LoVo (cell line): ENCODE results near the gene DNM3.

Source experiments
- DNase-seq: peaks from one replicate; pipeline ENCODE4 v3.0.0-alpha.2; 2016; ENCODE audit warnings: low spot score

The DNM3 gene

GRCh38 chr1:171919891-171920887, 78.9 kb downstream of the DNM3 start:
- DNase-seq, result no peak

- no peak for DNase-seq
Observed at GRCh38 chr1:171922999-171923398, 81.7 kb downstream of the DNM3 start.

- no peak for DNase-seq
Observed at GRCh38 chr1:171929121-171929520, 87.8 kb downstream of the DNM3 start.

- no peak for DNase-seq
Observed at GRCh38 chr1:171931752-171932151, 90.5 kb downstream of the DNM3 start.

- no peak for DNase-seq
Observed at GRCh38 chr1:171934664-171935063, 93.4 kb downstream of the DNM3 start.

- DNase-seq, result no peak
Observed at GRCh38 chr1:171935086-171935485, 93.8 kb downstream of the DNM3 start.

- no peak for DNase-seq
Observed at GRCh38 chr1:171935664-171936063, 94.4 kb downstream of the DNM3 start.

- DNase-seq, result no peak
Observed at GRCh38 chr1:171937938-171938337, 96.6 kb downstream of the DNM3 start.

GRCh38 chr1:171939740-171940139, 98.4 kb downstream of the DNM3 start:
- DNase-seq, result no peak

GRCh38 chr1:171940368-171940767, 99.1 kb downstream of the DNM3 start:
- DNase-seq, result peak; percentile 51

GRCh38 chr1:171941920-171942319, 100.6 kb downstream of the DNM3 start:
- DNase-seq, result no peak

- no peak for DNase-seq
Observed at GRCh38 chr1:171943973-171944561, 102.8 kb downstream of the DNM3 start.

- peak; percentile 49 for DNase-seq
Observed at GRCh38 chr1:171948511-171948910, 107.2 kb downstream of the DNM3 start.

- no peak for DNase-seq
Observed at GRCh38 chr1:171949316-171949715, 108.0 kb downstream of the DNM3 start.

GRCh38 chr1:171953835-171954234, 112.5 kb downstream of the DNM3 start:
- no peak for DNase-seq

- no peak for DNase-seq
Observed at GRCh38 chr1:171954361-171954760, 113.1 kb downstream of the DNM3 start.

GRCh38 chr1:171961861-171962260, 120.6 kb downstream of the DNM3 start:
- no peak for DNase-seq

GRCh38 chr1:171963762-171964161, 122.5 kb downstream of the DNM3 start:
- no peak for DNase-seq

- no peak for DNase-seq
Observed at GRCh38 chr1:171965777-171966176, 124.5 kb downstream of the DNM3 start.

- DNase-seq, result peak; percentile 24
Observed at GRCh38 chr1:171966426-171967220, 125.3 kb downstream of the DNM3 start.

- DNase-seq, result no peak
Observed at GRCh38 chr1:171969226-171969625, 127.9 kb downstream of the DNM3 start.

- no peak for DNase-seq
Observed at GRCh38 chr1:171969813-171970212, 128.5 kb downstream of the DNM3 start.

- no peak for DNase-seq
Observed at GRCh38 chr1:171972846-171973245, 131.5 kb downstream of the DNM3 start.
